CD8-positive, alpha-beta memory T cell (primary cell): ENCODE results near the gene PLA1A. TPM values are rescaled to one million over a fixed set of nuclear protein-coding genes. Genes with fewer than 3 reads are reported as not detected.

Source experiments
- CTCF ChIA-PET: fragments of 350-600 bp; sonication (Branson Sonifier 250); formaldehyde crosslinking; loops from one replicate; lab custom pipeline; 2021; ENCODE audit warnings: antibody characterized with exemption; lab: Charles Lee
- POLR2A ChIA-PET: fragments of 350-600 bp; sonication (Branson Sonifier 250); formaldehyde crosslinking; loops from one replicate; lab custom pipeline; 2021; ENCODE audit warnings: antibody characterized with exemption; lab: Charles Lee
- DNase-seq, 5 donors: peaks; one replicate each; pipeline versions ENCODE4 v3.0.0 to v3.0.0-alpha.2; 2020 to 2022; ENCODE audit warnings: mixed read lengths in 1 of 5
- H3K27ac ChIP-seq: one replicate; pipeline ENCODE4 v1.7.0; 2013; ENCODE audit warnings: low read depth, mild to moderate bottlenecking, low read length, moderate library complexity
- H3K27me3 ChIP-seq: 2 replicates; pipeline ENCODE4 v1.7.0; 2013; ENCODE audit warnings: low read length, mild to moderate bottlenecking; ENCODE audit not compliant: insufficient read depth, poor library complexity, severe bottlenecking
- H3K36me3 ChIP-seq: 2 replicates; pipeline ENCODE4 v1.7.0; 2013; ENCODE audit warnings: mild to moderate bottlenecking, low read length, moderate library complexity; ENCODE audit not compliant: insufficient read depth
- H3K4me1 ChIP-seq: 2 replicates; pipeline ENCODE4 v1.7.0; 2013; ENCODE audit warnings: mild to moderate bottlenecking, low read length, moderate library complexity; ENCODE audit not compliant: insufficient read depth
- H3K4me3 ChIP-seq: 2 replicates; pipeline ENCODE4 v1.7.0; 2013; ENCODE audit warnings: mild to moderate bottlenecking, low read length
- H3K9me3 ChIP-seq: 2 replicates; pipeline ENCODE4 v1.7.0; 2013; ENCODE audit warnings: mild to moderate bottlenecking, low read length
- H3K27ac Mint-ChIP-seq, 8 donors: one replicate each; pipeline ENCODE4 v1.8.0; 2020 to 2021; ENCODE audit warnings: mixed read lengths in 8 of 8, mild to moderate bottlenecking in 6 of 8, inconsistent platforms in 3 of 8, moderate library complexity in 3 of 8
- H3K27me3 Mint-ChIP-seq, 2 donors: one replicate each; pipeline ENCODE4 v1.8.0; 2020 to 2021; ENCODE audit warnings: mixed read lengths in 2 of 2, mild to moderate bottlenecking in 1 of 2, moderate library complexity in 1 of 2
- H3K36me3 Mint-ChIP-seq, 3 donors: one replicate each; pipeline ENCODE4 v1.8.0; 2020 to 2021; ENCODE audit warnings: mixed read lengths in 3 of 3, inconsistent platforms in 1 of 3, mild to moderate bottlenecking in 1 of 3
- H3K4me1 Mint-ChIP-seq, 3 donors: one replicate each; pipeline ENCODE4 v1.8.0; 2020 to 2021; ENCODE audit warnings: mixed read lengths in 3 of 3, inconsistent platforms in 1 of 3, mild to moderate bottlenecking in 1 of 3
- H3K4me3 Mint-ChIP-seq, 7 donors: one replicate each; pipeline ENCODE4 v1.8.0; 2020 to 2021; ENCODE audit warnings: mixed read lengths in 7 of 7, mild to moderate bottlenecking in 6 of 7, moderate library complexity in 4 of 7, inconsistent platforms in 2 of 7
- H3K9me3 Mint-ChIP-seq, 5 donors: one replicate each; pipeline ENCODE4 v1.8.0; 2020 to 2022; ENCODE audit warnings: mixed read lengths in 5 of 5, mild to moderate bottlenecking in 3 of 5, moderate library complexity in 2 of 5, inconsistent platforms in 1 of 5
- polyA plus RNA-seq: library from polyadenylated mRNA; unstranded; fragments of 300-500 nt; fragmentation: Illumina TruSeq; gene quantifications from one replicate; pipeline ENCODE4 v1.2.3, GENCODE V29; 2021
- total RNA-seq, 2 experiments: library from RNA; stranded (reverse); gene quantifications; one replicate each; pipeline ENCODE4 v1.2.3, GENCODE V29; 2021

The PLA1A gene
- total and polyA plus RNA-seq, 3 experiments from 2014 or later, result 0.16 TPM; not detected in 2

DNA sequence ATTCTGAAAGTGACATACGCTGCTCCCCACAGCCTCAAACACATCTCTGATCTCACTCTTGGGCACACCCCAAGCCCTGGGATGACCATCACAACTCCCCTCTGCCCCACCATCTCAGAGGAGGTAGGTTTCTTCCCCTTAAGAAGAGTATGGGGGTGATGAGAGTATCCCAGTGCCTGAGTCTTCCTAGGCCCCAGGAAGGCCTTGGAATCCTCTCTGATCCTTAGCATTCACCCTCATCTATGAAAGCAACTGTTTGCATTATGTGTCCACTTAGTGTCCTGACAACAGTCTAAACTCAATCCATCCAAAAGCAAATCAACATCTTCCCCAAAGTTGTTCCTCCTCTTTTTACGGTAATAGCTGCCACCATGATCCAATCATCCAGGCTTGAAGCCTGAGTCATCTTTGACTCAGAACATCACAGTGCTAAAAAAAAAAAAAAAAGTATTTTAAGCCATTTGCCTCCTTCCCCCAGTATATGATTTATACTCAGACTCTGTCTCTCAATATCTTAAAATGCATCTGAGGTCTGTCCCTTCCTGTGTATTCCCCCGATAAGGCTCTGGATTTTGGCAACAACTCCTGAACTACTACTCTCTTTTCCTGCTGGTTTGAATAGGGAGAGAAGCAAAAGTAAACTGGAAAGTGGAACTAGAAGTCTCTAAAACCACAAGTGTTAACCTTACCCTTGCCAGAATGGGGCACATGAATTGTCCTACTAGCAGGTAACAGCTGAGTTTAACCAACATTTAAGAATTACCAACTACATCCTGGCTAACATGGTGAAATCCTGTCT is 40.2 kb downstream of the PLA1A start:
- no peaks in the 10 kb centered on the region for H3K27me3 Mint-ChIP-seq
- peak overlapping the region in 1 of 7 donors; percentile 10 for H3K4me3 Mint-ChIP-seq
- DNase-seq, result no peak
- Histone ChIP-seq H3K36me3 (no peaks in the 10 kb centered on the region), H3K9me3 (no peaks in the 10 kb centered on the region), H3K4me1 (no peaks in the 10 kb centered on the region), H3K27me3 (no peaks in the 10 kb centered on the region), H3K4me3 (no peak overlapping the region), H3K27ac (no peak overlapping the region)
- ChIA-PET CTCF (no interaction called here), POLR2A (no interaction called here)
- H3K27ac Mint-ChIP-seq, result peak overlapping the region in 1 of 8 donors; percentile 35
- no peaks in the 10 kb centered on the region for H3K9me3 Mint-ChIP-seq
- peaks cover 0 to 9% (median 4%) of the 10 kb centered on the region in 3 donors for H3K4me1 Mint-ChIP-seq
- peaks cover 0 to 18% (median 5%) of the 10 kb centered on the region in 3 donors for H3K36me3 Mint-ChIP-seq

DNA sequence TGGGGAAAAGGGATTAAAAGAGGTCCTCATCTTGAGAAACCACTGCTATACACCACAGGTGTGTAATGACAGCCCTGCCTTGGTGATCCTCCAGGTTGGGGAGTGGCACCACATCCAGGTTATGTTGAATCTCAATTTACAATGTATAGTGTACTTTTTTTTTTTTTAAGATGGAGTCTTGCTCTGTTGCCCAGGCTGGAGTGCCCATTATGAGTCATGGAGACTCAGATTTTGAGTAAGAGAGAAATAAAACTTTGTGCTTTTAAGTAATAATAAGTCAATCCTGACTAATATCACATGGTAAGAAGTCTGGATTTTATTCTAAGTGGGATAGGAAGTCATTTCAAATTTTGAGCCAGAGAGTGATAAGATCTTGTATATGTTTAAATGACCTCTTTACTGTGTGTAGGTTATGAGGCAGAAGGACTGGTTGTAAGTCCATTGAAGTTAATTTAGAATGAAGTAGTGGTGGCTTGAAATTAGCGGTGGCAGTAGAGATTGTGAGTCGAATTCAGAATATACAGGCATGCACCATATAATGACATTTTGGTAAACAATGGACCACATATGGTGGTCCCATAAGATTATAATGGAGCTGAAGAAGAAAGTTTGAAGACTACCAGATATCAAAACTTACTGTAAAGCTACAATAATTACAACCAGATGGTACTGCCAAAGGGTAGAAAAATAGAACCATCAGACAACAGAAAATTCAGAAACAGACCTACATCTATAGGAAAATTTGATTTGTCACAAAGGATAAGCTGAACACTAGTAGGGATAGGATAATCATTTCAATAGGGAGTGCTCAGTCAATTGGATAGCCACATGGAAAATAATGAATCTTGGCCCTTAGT is 42.0 kb downstream of the PLA1A start:
- no peak overlapping the region for H3K27ac Mint-ChIP-seq
- no peak overlapping the region for H3K4me3 ChIP-seq
- no peak overlapping the region for H3K27ac ChIP-seq
- no peaks in the 10 kb centered on the region for H3K4me1 ChIP-seq
- POLR2A ChIA-PET, result no interaction called here
- H3K4me1 Mint-ChIP-seq, result peaks cover 0 to 9% (median 4%) of the 10 kb centered on the region in 3 donors
- H3K36me3 ChIP-seq, result no peaks in the 10 kb centered on the region
- H3K9me3 Mint-ChIP-seq, result no peaks in the 10 kb centered on the region
- H3K27me3 ChIP-seq, result no peaks in the 10 kb centered on the region
- no peak for DNase-seq
- CTCF ChIA-PET, result no interaction called here
- no peak overlapping the region for H3K4me3 Mint-ChIP-seq
- no peaks in the 10 kb centered on the region for H3K9me3 ChIP-seq
- H3K36me3 Mint-ChIP-seq, result peaks cover 0 to 32% (median 12%) of the 10 kb centered on the region in 3 donors
- H3K27me3 Mint-ChIP-seq, result no peaks in the 10 kb centered on the region

DNA sequence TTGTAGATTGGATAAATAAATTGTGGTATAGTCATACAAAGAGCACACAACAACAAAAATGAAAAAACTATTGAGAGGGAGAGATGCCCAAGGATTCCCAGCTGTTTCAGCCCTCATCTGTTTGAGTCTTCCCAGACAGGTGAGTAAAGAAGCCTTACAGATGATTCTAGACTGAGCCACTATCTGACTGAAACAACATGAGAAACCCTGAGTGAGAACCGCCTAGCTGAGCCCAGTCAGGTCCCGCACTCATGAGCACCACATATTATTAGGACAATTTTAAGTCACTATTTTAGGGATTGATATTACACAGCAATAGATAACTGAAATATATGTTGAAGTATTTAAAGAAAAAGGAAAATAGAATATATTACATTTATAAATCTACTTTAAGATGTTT is 43.7 kb downstream of the PLA1A start:
- DNase-seq, result no peak
- Mint-ChIP-seq H3K4me1 (peaks cover 0 to 9% (median 4%) of the 10 kb centered on the region in 3 donors), H3K27me3 (no peaks in the 10 kb centered on the region), H3K4me3 (no peak overlapping the region), H3K36me3 (peaks cover under 1 to 44% (median 13%) of the 10 kb centered on the region in 3 donors), H3K9me3 (no peaks in the 10 kb centered on the region), H3K27ac (no peak overlapping the region)
- H3K9me3 ChIP-seq, result no peaks in the 10 kb centered on the region
- ChIA-PET POLR2A (interaction anchor here (0.7 kb wide), 1 partner anchor 590 kb away, joined by 11 read pairs; no protein-coding TSS in a partner anchor), CTCF (no interaction called here)
- H3K27ac ChIP-seq, result no peak overlapping the region
- H3K36me3 ChIP-seq, result no peaks in the 10 kb centered on the region
- H3K4me3 ChIP-seq, result no peak overlapping the region
- no peaks in the 10 kb centered on the region for H3K4me1 ChIP-seq
- H3K27me3 ChIP-seq, result no peaks in the 10 kb centered on the region

DNA sequence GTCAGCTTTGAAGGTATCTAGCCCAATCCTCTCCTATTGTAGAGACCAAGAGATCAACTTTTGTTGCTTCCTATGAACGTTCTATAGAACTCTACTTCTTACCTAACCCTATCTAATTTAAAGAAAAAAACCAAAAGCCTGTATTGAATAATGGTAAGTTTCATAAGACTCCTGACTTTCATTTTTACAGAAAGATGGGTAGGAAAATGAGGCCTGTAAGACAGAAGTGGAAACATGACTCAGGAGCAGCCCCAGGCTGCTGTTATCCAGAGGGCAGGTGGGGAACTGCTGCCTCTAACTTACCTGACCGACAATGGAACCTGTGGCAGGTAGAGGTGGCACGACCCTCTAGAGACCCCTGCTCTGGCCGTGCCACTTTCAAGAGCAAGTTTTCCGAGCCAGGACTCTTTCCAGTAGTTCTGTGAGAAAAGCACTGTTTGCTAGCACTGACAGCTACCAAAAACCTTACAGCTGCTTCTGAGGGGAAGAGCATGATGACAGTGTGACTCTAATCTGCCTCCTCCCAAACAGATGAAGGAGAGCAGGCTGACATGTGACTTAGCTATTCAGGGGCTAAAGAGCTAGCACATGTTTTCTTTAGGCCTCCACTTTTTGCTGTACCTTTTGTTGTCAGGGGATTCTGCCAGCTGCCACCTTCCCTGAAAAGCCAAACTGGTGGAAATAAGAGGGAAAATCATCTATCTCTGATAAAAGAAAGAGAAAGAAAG is 45.2 kb downstream of the PLA1A start:
- Mint-ChIP-seq H3K9me3 (no peaks in the 10 kb centered on the region), H3K36me3 (peaks cover 6 to 59% (median 18%) of the 10 kb centered on the region in 3 donors), H3K4me1 (peaks cover 0 to 9% (median 4%) of the 10 kb centered on the region in 3 donors), H3K4me3 (no peak overlapping the region), H3K27ac (no peak overlapping the region), H3K27me3 (no peaks in the 10 kb centered on the region)
- ChIA-PET POLR2A (no interaction called here), CTCF (no interaction called here)
- no peak for DNase-seq
- Histone ChIP-seq H3K36me3 (no peaks in the 10 kb centered on the region), H3K4me1 (no peaks in the 10 kb centered on the region), H3K27me3 (no peaks in the 10 kb centered on the region), H3K9me3 (no peaks in the 10 kb centered on the region), H3K27ac (no peak overlapping the region), H3K4me3 (no peak overlapping the region)

DNA sequence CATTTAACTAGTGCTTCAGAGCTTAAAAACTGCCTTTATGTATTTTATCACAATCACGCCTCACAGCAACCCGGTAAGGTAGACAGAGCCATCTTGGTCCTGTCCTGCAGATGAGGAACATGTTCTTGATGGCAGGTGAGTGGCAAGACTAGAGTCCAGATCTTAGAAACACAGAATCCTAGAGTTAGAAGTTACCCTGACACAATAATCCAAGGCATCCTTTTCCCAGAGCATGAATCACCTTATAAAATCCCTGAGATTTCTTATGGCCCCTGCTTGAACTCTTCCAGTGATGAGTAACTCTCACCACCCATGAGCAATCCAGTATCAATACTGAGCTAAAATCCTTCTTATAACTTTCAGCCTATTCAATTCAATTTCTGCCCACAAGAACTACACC is 45.8 kb downstream of the PLA1A start:
- no peak overlapping the region for H3K4me3 ChIP-seq
- H3K4me1 ChIP-seq, result no peaks in the 10 kb centered on the region
- H3K36me3 ChIP-seq, result peaks cover 2% of the 10 kb centered on the region
- H3K36me3 Mint-ChIP-seq, result peaks cover 6 to 66% (median 18%) of the 10 kb centered on the region in 3 donors
- ChIA-PET POLR2A (no interaction called here), CTCF (no interaction called here)
- DNase-seq, result no peak
- no peak overlapping the region for H3K4me3 Mint-ChIP-seq
- no peaks in the 10 kb centered on the region for H3K9me3 Mint-ChIP-seq
- no peaks in the 10 kb centered on the region for H3K27me3 ChIP-seq
- no peak overlapping the region for H3K27ac ChIP-seq
- no peaks in the 10 kb centered on the region for H3K27me3 Mint-ChIP-seq
- H3K27ac Mint-ChIP-seq, result peak overlapping the region in 1 of 8 donors; percentile 8
- peaks cover 0 to 8% (median 4%) of the 10 kb centered on the region in 3 donors for H3K4me1 Mint-ChIP-seq
- no peaks in the 10 kb centered on the region for H3K9me3 ChIP-seq

DNA sequence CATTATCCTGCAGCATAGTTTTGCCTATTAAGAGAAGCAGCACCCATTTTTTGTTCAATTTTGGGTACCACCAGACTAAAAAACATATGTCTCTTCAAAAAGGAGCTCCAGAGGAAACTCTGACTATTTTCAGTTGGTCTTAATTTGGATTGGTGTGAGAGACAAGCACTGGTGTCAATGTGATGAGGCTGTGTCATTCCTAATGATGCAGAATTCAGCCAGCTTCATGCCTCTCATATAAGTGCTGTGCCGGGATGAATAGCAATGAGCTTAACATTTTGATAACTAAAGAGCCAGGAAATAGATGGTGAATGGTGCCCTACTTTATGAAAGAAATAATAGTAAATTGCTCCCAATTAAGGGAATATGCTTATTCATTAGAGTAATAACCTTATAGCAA is 46.8 kb downstream of the PLA1A start:
- no peak overlapping the region for H3K4me3 ChIP-seq
- H3K9me3 ChIP-seq, result no peaks in the 10 kb centered on the region
- H3K27me3 Mint-ChIP-seq, result no peaks in the 10 kb centered on the region
- no peaks in the 10 kb centered on the region for H3K4me1 Mint-ChIP-seq
- H3K36me3 Mint-ChIP-seq, result peaks cover 6 to 72% (median 21%) of the 10 kb centered on the region in 3 donors
- no peaks in the 10 kb centered on the region for H3K27me3 ChIP-seq
- ChIA-PET POLR2A (no interaction called here), CTCF (no interaction called here)
- H3K9me3 Mint-ChIP-seq, result no peaks in the 10 kb centered on the region
- H3K27ac ChIP-seq, result no peak overlapping the region
- H3K36me3 ChIP-seq, result peaks cover 7% of the 10 kb centered on the region
- no peaks in the 10 kb centered on the region for H3K4me1 ChIP-seq
- H3K4me3 Mint-ChIP-seq, result no peak overlapping the region
- H3K27ac Mint-ChIP-seq, result no peak overlapping the region
- no peak for DNase-seq

DNA sequence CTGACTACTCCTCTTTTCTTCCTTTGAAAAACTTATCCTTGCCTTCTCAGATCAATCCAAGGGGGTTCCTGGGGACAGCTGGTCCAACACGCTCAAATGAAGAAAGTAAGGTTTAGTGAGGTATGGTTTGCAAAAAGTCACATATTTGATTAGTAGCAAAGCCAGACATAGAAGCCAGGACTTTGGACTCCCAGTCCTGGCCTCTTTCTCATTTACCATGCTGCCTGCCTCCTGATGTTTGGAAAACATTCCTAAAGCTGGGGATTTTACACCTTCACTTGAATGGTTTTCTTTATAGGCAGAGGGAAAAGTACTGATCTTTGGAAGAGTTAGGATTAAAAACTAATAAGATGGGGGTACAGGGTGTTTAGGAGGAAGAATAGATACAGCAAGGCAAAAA is 48.1 kb downstream of the PLA1A start:
- no peak for DNase-seq
- Mint-ChIP-seq H3K9me3 (no peaks in the 10 kb centered on the region), H3K4me3 (no peak overlapping the region), H3K27me3 (no peaks in the 10 kb centered on the region), H3K4me1 (no peaks in the 10 kb centered on the region), H3K27ac (no peak overlapping the region), H3K36me3 (peaks cover 6 to 72% (median 21%) of the 10 kb centered on the region in 3 donors)
- no peaks in the 10 kb centered on the region for H3K4me1 ChIP-seq
- H3K27ac ChIP-seq, result no peak overlapping the region
- H3K9me3 ChIP-seq, result no peaks in the 10 kb centered on the region
- peaks cover 7% of the 10 kb centered on the region for H3K36me3 ChIP-seq
- ChIA-PET CTCF (no interaction called here), POLR2A (no interaction called here)
- H3K4me3 ChIP-seq, result no peak overlapping the region
- no peaks in the 10 kb centered on the region for H3K27me3 ChIP-seq
